22Rv1 (cell line): ENCODE results near the gene LAMA5.
A peak's percentile ranks its signal among the peaks of the same experiment; 100 is the strongest.

Source experiments
- H3K27ac ChIP-seq: fragments of 450-650 bp; 2 replicates; pipeline ENCODE4 v1.5.1; 2017
- ZFX ChIP-seq: fragments of 450-650 bp; IDR thresholded peaks from 2 replicates; pipeline ENCODE4 v1.6.1; 2017; ENCODE audit warnings: antibody characterized with exemption, borderline replicate concordance
- TF ChIP-seq, protein P1 (sequence below): fragments of 450-650 bp; IDR thresholded peaks from 2 replicates; pipeline ENCODE4 v1.5.1; 2017; ENCODE audit warnings: mild to moderate bottlenecking

LAMA5 gene

GRCh38 chr20:62391165-62392076 is 24.3 kb upstream of the LAMA5 start:
- no peak overlapping the region for H3K27ac ChIP-seq
- TF ChIP-seq, protein P1, sequence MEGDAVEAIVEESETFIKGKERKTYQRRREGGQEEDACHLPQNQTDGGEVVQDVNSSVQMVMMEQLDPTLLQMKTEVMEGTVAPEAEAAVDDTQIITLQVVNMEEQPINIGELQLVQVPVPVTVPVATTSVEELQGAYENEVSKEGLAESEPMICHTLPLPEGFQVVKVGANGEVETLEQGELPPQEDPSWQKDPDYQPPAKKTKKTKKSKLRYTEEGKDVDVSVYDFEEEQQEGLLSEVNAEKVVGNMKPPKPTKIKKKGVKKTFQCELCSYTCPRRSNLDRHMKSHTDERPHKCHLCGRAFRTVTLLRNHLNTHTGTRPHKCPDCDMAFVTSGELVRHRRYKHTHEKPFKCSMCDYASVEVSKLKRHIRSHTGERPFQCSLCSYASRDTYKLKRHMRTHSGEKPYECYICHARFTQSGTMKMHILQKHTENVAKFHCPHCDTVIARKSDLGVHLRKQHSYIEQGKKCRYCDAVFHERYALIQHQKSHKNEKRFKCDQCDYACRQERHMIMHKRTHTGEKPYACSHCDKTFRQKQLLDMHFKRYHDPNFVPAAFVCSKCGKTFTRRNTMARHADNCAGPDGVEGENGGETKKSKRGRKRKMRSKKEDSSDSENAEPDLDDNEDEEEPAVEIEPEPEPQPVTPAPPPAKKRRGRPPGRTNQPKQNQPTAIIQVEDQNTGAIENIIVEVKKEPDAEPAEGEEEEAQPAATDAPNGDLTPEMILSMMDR = no peak
- TF ChIP-seq ZFX = no peak

DNA sequence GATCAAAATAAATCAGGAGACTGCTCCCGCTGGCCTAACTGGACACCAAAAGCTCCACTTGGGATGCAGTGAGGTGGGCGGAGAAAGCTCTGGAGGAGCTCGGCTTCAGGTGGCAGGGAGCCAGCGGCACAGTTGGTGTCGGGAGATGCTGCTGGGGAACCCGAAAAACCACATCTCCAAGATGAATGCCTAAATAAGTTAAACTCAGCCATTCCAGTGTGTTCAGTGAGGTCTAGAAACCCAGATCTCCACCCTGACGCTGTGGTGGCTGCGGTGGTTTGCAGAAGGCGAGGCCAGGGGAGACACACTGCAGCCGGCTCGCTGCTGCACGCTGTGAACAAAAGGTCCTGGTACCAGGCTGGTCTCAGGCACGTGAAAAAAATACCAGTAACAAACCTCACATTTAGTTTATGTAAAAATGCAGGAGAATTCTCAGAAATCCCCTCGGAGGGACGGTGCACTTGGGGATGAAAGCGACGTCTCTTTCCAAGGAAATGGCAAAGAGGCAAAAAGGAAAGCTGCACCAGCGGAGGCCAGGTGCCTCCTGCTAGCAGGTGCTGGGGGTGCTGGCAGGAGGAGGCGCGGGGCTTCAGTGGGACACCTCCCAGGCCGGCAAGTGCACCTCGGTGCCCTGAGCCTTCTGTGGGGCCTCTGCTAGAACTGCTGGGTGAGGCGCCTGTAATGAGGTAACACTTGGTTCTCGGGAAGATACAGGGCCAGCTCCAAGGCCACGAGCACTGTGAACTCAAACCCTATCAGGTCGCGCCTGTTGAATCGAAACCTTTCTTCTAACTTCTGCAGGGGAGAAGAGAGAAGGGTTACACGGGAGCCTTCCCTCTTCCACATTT is 23.4 kb upstream of the LAMA5 start:
- peak overlapping the region; percentile 78; the same call in 1 of the 2 replicates for H3K27ac ChIP-seq
- no peak for TF ChIP-seq ZFX
- TF ChIP-seq, protein P1 = no peak

DNA sequence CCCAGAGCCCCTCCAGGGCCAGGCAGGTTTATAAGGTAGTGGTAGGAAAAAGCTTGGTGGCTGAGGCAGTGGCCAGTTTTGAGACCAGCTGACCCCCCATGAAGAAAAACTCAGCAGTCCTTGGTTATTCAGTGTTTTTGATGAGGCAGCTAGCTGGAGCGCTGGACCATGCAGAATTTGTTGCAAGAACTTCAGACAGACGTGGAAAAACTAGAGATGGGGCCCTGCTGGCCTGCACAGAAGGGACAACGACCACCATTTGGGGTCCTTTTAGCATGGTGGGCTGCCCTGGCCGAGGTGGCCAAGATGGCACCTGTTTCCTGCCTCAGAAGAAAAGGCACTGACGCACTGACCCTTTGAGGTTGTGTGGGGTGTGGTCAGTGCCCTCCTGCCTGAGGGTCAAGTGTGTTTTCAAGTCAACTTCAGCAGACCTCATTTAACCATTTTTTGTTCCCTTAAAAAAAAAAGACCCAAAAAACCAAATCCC is 22.5 kb upstream of the LAMA5 start:
- TF ChIP-seq, protein P1 = no peak
- TF ChIP-seq ZFX = no peak
- H3K27ac ChIP-seq = peak overlapping the region; percentile 78

- peak overlapping the region; percentile 78 for H3K27ac ChIP-seq
Observed at GRCh38 chr20:62388839-62389600, 21.9 kb upstream of the LAMA5 start.

GRCh38 chr20:62387933-62388635 is 21.0 kb upstream of the LAMA5 start:
- H3K27ac ChIP-seq = peak overlapping the region; percentile 78
- TF ChIP-seq, protein P1 = no peak
- TF ChIP-seq ZFX = no peak

More at GRCh38 chr20:62388839-62389600, 21.9 kb upstream of the LAMA5 start:
- TF ChIP-seq ZFX = no peak
- TF ChIP-seq, protein P1 = no peak

DNA sequence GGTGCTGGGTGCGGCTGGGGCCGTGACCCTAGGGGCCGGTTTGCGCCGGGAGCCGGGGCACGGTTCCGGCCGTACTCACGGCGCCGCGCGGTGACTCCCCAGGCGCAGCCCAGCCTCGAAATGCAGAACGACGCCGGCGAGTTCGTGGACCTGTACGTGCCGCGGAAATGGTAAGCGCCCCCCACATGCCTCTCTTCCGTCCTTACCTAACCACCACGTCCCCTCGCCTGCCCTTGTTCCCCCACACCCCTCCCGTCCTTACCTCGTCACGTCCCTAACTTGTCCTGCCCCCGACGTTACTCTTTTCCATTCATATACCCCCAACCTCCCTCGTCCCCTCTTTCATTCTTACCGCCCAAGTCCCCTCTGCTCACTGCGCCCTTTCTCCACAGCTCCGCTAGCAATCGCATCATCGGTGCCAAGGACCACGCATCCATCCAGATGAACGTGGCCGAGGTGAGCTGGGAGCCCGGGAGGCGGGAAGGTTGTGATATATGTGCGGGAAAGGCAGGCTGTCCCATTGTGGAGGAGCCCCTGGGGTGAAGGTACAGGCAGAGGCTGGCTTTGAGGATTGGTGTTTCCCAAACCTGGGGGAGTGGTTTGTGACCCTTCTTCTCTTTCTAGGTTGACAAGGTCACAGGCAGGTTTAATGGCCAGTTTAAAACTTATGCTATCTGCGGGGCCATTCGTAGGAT is 20.3 kb upstream of the LAMA5 start:
- H3K27ac ChIP-seq = peak overlapping the region; percentile 78
- TF ChIP-seq ZFX = no peak
- TF ChIP-seq, protein P1 = no peak
